ENCODE measurements around the gene TAX1BP3.

The TAX1BP3 gene

DNA sequence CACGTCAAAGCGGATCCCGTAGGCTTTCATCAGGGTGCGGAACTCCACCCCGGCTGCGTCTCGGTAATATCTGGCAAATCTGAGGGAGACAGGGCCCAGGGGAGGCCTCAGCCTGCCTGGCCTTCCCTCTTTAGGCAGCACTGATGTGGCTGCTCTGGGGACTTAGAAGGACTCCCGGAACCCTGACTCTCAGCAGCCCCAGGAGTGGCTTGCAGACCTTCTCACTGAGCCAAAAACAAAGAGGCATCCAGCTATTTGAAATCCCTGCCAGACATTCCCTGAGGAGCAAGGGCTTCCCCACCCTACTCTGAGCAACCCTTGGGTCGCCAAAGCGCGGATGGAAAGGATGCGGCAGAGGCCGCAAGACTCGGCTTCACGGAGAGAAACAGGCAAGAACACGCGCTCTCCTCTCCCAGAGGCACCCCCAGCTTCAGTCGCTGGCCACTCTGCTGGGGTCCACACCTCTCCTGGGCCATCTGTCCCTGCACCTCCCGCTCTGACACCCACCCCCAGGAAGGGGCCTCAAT lies 19.7 kb upstream of the TAX1BP3 start:
- no peak for DNase-seq

DNA sequence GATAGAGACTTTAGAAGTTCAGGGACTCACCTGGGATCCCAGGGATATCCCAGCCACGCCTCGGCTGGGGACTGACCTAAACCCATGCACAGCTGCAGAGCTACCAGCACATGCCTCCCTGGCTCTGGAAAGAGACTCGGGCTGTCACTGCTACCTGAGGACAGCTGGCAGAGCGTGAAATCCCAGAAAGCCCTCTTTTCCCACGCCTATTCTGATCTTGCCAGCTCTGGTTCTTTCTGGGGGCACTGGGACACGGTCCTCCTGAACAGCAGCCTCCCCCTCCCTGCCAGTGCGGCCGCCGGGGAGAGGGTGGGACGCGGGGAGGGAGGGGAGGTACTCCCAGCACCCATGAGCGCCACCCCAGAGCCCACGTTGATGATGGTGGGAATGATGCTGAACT lies 16.8 kb upstream of the TAX1BP3 start:
- no peak for DNase-seq

DNA sequence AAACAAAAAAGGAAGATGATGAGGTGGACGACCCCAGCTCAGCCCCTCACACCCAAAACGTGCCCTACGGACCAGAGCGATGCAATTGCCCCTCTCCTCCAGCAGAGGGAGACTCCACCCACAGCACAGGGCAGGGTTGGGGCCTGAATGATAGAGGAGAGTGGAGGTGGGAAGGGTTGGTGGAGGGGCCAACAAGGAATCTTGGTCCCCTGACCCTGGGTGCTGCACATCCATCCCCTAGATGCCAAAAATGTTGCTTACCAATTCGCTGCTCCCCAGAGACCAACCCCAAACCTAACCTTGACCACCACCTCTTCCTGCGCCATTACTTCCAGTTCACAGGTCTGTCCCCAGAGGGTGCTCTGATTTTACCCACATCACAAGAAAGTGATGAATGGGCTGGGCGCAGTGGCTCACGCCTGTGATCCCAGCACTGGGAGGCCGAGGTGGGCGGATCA lies 14.7 kb upstream of the TAX1BP3 start:
- DNase-seq, result no peak

DNA sequence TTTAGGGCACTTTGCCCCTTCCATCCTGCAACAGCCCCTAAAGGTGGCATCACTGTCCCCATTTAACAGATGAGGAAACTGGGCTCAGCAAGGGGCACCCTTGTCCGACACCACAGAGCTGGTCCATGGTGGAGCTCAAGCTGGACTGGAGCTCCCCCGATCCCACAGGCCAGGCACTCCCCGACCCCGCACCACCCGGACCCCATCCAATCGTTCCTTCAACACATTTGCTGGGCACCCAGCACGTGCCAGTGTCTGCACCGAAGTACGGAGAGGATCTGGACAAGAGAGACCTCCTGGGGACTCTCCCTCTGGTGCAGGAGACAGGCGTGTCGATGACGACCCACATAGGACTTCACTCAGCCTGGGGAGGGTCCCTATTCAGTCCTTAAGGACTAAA lies 13.7 kb upstream of the TAX1BP3 start:
- no peak for DNase-seq

DNA sequence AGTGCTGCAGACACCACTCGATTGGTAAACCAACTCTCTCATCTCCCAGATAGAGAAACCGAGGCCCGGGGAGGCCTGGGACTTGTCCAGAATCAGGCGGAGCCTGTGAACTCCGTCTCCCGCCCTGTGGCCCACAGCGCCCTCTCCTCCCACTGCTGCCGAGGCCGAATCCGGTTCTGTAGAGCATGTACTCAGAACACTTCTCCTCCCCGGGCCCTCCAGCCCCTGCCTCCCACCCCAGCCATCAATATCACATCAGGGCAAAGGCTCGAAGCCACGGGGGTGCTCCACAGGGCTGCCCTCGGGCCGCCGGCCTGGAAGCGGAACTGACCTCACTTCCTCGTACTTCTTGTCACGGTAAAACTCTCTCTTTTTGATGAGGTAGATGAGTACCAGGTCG lies 13.2 kb upstream of the TAX1BP3 start:
- no peak for DNase-seq

DNA sequence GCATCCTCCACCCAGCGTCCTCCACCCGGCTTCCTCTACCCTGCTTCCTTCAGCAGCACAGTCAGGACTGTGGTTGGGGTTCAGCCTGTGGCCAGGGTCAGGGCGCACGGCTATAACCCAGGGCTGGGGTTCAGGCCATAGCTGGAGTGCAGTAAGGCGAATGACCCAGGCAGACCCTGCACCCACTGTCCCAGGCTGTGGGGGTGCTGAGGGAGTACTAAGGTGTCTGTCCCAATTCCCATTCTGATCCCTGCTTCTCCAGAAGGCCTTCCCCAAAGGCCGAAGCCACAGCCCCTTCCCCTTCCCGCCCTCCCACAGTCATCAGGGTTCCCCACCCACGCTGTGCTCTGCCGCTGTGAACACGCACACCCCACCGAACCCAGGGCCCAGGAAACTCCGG lies 12.7 kb upstream of the TAX1BP3 start:
- no peak for DNase-seq

DNA sequence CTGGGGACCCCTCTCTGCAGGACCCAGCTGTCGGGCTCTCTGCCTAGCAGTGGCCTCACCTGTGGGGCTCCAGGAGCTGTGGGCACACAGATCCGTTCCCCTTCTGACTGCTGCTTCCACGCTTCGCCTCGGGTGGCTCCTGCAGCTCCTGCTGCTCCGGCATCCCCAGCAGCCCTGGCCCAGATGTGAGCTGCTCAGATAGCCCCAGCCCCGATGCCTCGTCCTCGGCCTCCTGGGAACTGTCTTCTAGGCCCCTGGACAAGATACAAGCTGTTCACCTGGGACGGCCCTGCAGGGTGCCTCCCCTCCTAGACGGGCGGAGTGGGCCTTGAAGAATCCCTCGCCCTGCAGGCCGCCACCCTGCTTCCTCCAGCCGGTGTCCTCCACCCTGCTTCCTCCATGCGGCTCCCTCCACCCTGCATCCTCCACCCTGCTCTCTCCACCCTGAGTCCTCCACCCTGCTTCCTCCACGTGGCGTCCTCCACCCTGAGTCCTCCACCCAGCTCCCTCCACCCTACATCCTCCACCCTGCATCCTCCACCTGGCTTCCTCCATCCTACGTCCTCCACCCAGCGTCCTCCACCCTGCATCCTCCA lies 11.3 kb upstream of the TAX1BP3 start:
- DNase-seq, result no peak

DNA sequence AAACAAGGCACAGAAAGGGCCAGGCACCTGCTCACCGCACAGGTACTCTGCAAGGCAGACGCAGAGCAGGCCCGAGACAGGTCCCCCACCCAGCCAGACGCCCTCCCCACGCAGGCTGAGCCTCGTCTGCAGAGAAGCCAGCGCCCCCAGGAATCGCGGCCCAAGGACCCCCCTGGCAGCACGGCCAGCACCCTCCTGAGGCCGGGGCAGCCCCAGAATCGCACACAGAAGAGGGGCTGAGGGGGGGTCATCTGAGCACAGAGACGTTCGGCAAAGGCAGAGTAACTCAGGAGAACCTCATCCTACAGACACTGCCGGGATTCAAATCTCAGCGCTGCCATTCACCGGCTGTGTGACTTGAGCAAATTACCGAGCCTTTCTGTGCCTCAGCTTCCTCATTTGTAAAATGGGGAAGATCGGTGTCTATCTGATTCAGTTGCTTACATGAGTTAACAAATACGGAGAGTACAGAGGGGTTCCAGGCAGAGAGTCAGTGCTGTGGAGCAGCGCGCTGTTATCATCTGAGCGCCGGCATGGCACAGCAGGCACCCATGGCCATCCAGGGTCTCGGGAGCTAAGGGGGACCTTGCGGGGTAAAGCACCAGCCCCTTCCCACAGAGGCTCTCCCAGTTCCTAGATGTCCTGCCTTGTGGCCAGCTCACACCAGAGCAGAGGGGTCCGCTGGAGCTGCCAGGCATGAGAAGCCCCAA lies 10.6 kb upstream of the TAX1BP3 start:
- no peak for DNase-seq

DNA sequence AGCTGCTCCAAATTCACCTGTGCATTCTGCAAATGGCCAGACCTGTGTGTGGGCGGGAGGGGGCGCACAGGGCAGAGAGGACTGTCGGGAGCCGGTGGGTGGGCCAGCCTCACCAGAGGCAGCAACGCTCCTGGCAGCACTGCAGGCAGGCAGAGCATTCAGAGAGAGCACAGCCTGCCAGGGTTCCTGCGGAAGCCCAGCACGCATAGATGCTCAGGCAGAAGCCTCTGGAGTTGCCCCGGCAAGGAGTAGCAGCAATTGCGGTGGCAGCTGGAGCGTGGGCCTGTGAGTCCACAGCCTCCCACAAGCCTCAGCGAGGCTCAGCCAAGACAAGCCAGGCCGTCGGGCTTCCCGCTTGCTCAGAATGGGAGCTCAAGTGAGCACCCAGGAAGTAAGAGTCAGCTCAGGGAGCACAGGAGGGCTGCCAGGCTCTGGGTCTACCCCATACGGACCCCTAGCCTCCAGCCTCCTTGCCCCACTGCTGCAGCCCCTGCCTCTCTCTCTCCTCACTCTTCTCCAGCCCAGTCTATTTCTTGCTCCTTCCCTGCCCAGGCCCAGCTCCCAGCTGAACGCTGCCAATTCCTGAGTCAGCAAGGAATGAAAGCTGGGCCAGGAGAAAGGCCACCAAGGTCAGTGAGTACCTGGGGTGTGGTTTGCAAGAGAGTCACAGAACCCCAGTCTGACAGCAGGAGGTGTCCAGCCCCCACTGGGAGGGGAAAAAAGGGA lies 9.9 kb upstream of the TAX1BP3 start:
- no peak for DNase-seq

DNA sequence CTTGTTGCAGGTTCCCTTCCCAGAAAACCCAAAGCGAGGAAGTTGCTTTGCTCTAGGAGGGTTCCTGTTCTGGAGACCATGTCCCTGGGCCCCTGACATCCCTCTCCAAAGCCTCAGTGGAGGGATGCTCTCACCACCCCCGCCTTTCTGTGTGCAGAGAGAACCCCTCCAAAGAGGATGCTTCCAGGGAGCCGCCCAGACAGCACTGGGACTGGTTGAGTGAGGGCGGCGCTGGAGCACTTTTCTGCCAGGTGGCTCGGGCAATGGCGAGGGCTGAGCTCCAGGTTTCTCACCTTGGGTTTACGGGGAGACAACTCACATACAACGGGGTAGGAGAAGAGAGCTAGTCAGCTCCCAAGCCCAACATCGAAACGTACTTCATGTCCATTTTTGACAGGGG lies 7.5 kb upstream of the TAX1BP3 start:
- DNase-seq, result no peak

DNA sequence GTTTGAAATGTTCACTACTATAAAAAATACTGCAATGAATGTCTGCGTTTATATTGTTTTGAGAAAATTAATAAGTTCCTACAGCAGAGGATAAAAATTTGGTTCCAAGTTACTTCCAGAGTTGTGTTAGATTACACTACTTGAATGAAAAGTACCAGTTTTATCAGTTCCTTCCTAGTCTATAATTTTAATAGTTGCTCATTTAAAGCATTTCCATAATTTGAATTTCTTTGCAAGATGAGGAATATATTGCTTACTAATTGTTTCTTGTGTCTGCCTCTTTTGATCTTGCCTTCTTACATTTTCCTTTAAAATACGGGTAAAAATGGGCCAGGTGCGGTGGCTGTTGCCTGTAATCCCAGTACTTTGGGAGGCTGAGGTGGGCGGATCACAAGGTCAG lies 4.2 kb upstream of the TAX1BP3 start:
- no peak for DNase-seq

DNA sequence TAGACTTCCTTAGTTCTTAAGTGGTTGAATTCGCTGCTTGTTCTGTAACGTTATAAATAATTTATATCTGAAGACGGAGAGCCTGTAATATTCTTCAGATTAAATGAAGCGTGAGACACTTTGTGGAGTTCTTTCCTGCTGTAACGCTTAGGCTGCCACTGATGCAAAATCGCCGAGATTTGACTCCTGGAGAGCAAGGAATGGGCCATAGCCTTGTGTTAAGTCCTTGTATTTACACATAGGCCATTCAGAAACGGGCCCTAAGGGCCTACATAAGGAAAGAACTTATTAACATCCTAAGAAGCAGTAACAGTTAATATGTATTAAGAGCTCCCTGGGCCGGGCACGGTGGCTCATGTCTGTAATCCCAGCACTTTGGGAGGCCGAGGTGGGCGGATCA lies 1.2 kb upstream of the TAX1BP3 start:
- no peak for DNase-seq

DNA sequence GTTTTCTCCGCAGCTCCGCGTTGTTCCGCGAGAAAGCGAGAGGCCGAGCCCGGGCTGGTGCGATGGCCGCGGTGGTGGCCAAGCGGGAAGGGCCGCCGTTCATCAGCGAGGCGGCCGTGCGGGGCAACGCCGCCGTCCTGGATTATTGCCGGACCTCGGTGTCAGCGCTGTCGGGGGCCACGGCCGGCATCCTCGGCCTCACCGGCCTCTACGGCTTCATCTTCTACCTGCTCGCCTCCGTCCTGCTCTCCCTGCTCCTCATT lies 638 bp upstream of the TAX1BP3 start:
- DNase-seq, result no peak

DNA sequence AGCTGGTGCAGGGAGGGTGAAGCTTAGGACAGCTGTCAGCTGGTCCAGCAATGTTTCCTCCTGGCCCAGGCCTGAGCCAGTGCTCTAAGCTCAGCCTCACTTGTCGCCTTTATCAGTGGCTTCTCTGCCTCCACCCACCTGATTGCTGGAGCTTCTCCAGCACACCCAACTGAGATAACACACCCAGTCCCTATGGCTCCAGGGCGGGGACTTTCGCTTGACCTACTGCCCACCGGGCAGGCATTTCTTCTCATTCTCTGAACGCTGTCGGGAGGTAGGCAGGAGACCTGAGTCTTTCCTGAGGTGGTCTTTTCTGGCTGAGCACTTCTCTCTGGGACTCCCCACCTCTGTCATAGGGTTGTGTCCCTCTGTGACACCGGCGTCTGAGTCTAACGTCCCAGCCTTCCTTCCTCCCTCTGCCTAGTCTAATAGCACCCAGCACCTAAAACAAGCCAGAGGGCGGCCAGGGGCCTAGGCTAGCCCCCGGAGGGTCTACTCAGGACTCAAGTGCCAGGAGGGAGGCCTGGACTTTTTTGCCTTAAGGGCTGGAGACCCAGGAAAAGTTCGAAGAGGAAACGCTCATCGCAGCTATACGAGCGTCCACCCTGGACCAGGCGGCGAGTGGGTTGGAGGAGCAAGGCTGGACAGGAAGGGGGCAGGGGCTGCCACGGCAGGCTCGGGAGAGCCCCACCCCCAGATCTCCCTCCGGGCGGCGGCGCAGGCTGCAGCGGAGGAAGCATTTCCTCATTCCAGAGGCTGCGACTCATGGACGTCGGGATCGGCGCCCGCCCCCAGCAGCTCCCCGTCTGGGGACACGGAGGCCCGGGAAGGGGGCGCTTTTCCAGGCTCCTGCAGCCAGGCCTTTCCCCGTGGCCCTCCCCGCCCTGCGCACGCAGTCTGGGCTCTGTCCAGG lies 756 bp downstream of the TAX1BP3 start:
- no peak for DNase-seq

DNA sequence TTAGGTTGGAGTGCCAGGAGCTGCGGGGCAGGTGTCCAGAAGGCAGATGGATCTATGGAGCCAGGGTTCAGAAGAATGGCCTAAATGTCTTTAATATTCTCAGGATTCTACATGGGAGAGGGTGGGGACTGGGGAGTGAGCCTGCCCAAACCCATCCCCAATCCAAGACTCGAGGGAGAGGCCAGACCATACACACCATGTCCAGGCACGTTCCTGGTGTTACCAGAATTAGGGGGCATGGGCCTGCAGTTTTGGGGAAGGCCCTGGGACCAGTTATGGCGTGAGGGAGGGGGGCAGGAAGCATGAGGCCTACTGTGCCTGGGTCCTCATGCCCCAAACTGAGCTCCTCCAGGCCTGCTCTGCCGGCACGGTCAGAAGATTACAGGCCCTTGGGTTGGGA lies 1.9 kb downstream of the TAX1BP3 start:
- no peak for DNase-seq

DNA sequence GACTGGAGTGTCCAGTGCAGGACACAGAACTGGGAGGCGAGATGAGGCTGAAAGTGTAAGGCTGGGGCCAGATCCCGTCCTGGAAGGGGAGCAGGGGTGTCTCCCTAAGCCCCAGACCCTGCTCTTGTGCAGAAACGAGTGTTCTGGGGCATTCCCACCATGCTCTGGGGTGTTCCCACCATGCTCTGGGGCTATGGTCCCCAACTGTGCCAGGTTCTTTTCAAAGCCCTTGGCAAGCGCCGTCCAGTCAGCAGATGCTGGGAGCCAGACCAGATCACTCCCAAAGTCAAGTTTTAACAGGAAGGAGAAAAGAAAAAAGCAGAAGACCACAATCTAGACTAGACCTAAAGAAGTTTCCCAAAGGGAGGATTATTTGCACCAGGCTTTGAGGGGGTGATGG lies 2.5 kb downstream of the TAX1BP3 start:
- DNase-seq, result no peak

DNA sequence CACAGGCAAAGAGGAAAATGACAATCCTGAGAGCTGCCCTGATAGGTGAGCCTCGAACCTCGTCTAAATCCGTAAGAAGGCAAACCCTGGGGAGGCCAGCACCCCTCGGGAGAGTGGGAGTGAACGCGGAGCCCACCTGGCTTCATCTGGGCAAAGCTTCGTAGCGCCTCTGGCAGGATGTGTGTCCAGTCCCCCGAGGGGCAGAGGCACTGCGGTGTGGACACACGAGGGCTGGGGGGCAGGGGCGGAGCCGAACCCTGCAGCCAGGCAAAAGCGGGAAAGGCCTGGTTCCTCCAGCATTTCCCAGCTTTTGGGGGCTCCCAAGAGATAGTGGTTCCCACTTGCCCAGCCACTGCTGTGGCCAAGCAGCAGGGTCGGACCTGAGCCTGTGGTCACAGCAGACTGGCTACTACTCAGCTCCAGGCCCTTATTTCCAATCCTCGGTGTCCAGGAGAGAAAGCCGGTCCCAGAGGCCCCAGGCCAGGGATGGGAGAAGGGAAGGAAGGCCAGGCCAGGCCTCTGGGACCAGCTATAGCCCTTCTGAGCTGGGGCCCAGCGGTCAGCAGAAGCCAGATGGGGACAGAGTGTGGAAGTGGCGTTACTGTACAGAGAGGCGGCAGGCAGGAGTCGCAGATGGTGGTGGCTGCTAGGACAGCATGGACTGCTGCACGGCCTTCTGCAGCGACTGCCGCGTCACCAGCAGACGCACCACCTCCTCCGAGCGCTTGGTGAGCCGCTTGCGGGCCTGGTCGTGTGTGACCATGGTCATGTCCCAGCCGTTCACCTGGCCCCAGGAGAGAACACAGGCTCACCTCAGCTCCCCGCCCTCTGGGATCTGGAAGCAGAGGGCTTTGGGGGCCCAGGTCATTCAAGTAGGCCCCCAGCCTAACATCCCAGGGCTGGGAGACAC lies 5.0 kb downstream of the TAX1BP3 start:
- no peak for DNase-seq

DNA sequence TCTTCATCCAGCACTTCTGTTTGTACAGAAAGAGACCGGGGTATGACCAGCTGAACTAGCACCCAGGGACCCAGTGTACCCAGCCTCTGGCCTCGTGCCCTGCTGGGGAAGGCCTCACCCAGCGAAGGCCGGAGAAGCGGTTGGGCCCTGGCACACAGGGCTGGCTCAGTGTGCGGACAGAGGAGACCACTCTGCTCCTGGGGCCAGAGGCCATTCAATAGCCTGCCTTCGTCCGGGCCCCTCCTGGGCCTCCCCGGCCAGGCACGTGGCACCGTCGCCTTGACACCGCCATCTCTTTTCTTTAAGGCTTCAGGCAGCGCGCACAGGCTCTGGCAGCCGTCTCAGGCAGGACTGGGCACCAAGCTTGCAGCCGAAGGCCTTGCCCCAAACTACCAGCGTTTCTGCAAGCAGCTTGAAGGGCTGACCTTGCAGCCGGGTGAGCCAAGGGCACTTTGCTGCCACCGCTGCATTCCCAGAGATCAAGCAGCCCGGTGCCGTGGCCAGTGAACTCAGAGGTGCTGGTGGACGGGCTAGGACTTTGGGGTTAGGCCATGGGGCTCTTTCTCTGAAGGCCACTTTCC lies 8.0 kb downstream of the TAX1BP3 start:
- DNase-seq, result no peak

DNA sequence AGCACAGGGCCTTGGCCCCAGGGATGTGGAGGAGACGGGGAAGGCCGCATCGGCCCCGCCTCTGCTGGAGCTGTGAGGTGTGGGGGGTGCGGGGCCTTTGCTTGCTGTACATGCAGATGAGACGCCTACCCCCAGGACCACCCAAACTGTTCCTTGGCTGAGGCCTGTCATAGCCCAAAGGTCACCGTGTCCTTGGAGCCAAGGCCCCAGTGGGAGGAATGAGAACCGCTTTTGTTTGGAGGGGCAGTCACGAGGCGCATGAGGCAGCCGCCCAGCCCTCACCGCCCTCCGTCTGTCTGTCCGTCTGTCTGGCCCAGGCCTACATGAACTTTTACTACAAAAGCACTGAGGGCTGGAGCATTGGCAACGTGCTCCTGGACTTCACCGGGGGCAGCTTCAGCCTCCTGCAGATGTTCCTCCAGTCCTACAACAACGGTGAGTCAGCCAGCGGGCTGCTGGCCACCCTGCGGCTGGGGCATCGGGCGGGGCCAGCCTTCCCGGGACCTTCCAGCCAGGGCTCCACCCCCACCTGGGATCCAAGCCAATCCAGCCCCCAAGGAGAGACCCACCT lies 8.8 kb downstream of the TAX1BP3 start:
- no peak for DNase-seq

DNA sequence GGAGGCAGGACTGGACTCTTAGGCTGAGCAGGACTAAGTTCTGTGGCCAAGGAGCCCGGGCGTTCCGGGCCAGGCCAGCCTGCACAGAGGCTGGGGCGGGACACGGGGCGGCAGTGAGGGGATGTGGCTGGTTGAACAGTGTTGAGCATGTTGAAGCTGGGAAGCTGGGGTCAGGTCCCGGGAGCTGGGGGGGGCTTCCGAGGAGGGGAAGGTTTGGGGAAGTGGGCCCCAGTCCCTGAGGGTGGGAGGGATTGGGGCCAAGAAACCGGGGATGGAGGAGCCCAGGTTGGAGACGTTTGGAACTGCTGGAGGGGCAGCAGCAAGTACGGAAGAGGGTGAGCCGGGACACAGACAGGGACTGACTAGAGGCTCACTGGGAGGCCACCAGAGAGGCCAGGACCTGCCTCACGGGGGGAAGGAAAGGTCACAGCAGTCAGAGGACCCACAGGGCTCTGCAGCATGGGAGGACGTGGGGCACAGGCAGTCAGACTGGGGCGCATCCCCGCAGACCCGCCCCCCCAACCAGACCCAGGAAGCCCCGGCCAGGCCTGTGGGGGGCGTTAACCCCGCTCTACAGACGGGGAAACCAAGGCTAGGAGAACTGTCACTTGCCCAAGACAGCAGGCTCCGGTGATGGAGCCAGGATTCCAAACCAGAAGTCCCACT lies 9.5 kb downstream of the TAX1BP3 start:
- no peak for DNase-seq

Data from GDM1 (cell line).